ENCODE data around the gene PLCH1. TPM values are rescaled to one million over a fixed set of nuclear protein-coding genes. Genes with fewer than 3 reads are reported as not detected.

The PLCH1 gene
- total RNA-seq: under 0.01 and 0.36 TPM in 2 replicates

DNA sequence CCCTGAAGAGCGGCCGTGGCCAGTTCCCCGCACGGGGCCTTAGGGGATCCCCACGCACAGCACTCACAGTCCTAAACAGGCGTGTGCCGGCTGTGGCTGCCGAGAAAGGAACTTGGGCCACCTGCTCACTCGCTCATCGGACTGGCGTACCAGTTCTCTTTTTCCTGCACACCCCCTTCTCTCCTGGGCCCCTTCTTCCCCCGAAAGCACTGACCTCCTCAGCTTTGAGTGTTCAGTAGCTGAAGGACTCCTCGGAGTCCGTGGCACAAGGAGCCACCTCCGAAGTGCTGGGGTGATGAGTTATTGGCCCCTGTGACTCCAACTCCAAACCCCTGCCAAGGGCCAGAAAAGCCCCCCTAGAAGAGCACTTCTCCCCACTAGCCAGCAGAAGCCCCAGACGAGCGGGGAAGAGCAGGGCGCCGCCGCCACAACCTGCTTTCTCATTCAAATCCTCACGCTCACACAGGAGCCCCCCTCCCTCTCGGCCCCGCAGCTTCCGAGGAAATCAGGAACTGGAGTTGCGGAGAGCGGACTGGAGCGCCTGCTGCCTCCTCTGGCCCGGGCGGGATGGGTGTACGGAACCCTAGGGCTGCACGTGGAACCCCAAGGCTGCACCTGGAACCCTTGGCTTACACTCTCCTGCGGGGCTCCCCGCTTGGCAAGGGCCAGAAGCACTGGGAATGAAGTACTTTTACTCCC lies at the start of gene PLCH1:
TSS of gene PLCH1 (minus strand) at position 446 of the 699 bp plus-strand sequence. CDS start 40,847 bp downstream, outside the sequence.
- Histone ChIP-seq H2AFZ (ENCODE audit: low read length) (peak within 1 kb of the TSS; percentile 88), H3K27ac (ENCODE audit: low read depth, low read length) (no peak within 1 kb of the TSS), H3K9me3 (ENCODE audit: low read depth, low read length) (no peaks in the 10 kb centered on the region), H3K79me2 (ENCODE audit: insufficient read depth, low read length) (no peaks in the 10 kb centered on the region), H3K4me1 (ENCODE audit: insufficient read depth, low read length) (peaks cover 27% of the 10 kb centered on the region), H3K36me3 (ENCODE audit: insufficient read depth, low read length) (no peaks in the 10 kb centered on the region), H3K4me3 (ENCODE audit: insufficient read depth, low read length) (peak within 1 kb of the TSS; percentile 68), H3K4me2 (ENCODE audit: insufficient read depth, low read length) (peak within 1 kb of the TSS; percentile 99), H3K27me3 (ENCODE audit: insufficient read depth, low read length) (peaks cover 33% of the 10 kb centered on the region), H4K20me1 (ENCODE audit: insufficient read depth, low read length) (no peaks in the 10 kb centered on the region)
- no peak for TF ChIP-seq CTCF (IDR thresholded peaks at IDR 0.05; ENCODE audit: extremely low read depth, low read depth, low read length)
- DNase-seq (ENCODE audit: insufficient read length, low spot score, missing footprints): peak; percentile 88

DNA sequence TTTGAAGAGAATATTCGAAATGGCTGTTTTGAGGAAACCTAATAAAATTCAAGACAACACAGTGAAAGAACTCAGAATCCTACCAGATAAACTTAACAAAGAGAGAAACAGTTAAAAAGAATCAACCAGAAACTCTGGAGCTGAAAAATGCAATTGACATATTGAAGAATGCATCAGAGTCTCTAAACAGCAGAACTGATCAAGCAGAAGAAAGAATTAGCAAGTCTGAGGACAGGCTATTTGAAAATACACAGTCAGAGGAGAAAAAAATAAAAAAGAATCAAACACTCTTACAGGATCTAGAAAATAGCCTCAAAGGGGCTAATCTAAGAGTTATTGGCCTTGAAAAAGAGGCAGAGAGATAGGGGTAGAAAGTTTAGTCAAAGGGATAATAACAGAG lies 47.7 kb upstream of the PLCH1 start:
- no peak for DNase-seq (ENCODE audit: insufficient read length, low spot score, missing footprints)
- Histone ChIP-seq H3K4me2 (ENCODE audit: insufficient read depth, low read length) (no peak overlapping the region), H3K27ac (ENCODE audit: low read depth, low read length) (no peak overlapping the region), H3K9me3 (ENCODE audit: low read depth, low read length) (no peaks in the 10 kb centered on the region), H3K27me3 (ENCODE audit: insufficient read depth, low read length) (no peaks in the 10 kb centered on the region), H2AFZ (ENCODE audit: low read length) (no peak overlapping the region), H3K4me3 (ENCODE audit: insufficient read depth, low read length) (no peak overlapping the region), H3K79me2 (ENCODE audit: insufficient read depth, low read length) (no peaks in the 10 kb centered on the region), H4K20me1 (ENCODE audit: insufficient read depth, low read length) (no peaks in the 10 kb centered on the region), H3K4me1 (ENCODE audit: insufficient read depth, low read length) (no peaks in the 10 kb centered on the region), H3K36me3 (ENCODE audit: insufficient read depth, low read length) (no peaks in the 10 kb centered on the region)
- TF ChIP-seq CTCF (IDR thresholded peaks at IDR 0.05; ENCODE audit: extremely low read depth, low read depth, low read length): no peak

DNA sequence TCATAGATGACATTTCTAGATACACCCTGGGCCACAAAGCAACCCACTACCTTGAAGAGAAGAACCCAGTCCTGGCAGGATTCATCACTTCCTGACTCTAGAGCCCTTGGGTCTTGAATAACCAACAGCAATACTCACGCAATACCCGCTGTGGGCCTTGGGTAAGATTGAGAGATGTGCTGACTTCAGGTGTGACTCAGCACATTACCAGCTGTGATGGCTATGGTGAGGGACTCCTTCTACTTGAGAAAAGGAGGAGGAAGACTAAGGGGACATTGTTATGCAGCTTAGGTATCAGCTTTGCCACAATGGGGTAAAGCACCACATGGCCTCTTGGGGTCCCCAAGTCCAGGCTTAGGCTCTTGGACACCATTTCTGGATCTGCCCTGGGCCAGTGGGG lies 46.3 kb upstream of the PLCH1 start:
- Histone ChIP-seq H2AFZ (ENCODE audit: low read length) (no peak overlapping the region), H3K9me3 (ENCODE audit: low read depth, low read length) (no peaks in the 10 kb centered on the region), H3K4me1 (ENCODE audit: insufficient read depth, low read length) (no peaks in the 10 kb centered on the region), H3K4me3 (ENCODE audit: insufficient read depth, low read length) (no peak overlapping the region), H3K27me3 (ENCODE audit: insufficient read depth, low read length) (no peaks in the 10 kb centered on the region), H4K20me1 (ENCODE audit: insufficient read depth, low read length) (no peaks in the 10 kb centered on the region), H3K79me2 (ENCODE audit: insufficient read depth, low read length) (no peaks in the 10 kb centered on the region), H3K4me2 (ENCODE audit: insufficient read depth, low read length) (no peak overlapping the region), H3K27ac (ENCODE audit: low read depth, low read length) (no peak overlapping the region), H3K36me3 (ENCODE audit: insufficient read depth, low read length) (no peaks in the 10 kb centered on the region)
- no peak for TF ChIP-seq CTCF (IDR thresholded peaks at IDR 0.05; ENCODE audit: extremely low read depth, low read depth, low read length)
- no peak for DNase-seq (ENCODE audit: insufficient read length, low spot score, missing footprints)

DNA sequence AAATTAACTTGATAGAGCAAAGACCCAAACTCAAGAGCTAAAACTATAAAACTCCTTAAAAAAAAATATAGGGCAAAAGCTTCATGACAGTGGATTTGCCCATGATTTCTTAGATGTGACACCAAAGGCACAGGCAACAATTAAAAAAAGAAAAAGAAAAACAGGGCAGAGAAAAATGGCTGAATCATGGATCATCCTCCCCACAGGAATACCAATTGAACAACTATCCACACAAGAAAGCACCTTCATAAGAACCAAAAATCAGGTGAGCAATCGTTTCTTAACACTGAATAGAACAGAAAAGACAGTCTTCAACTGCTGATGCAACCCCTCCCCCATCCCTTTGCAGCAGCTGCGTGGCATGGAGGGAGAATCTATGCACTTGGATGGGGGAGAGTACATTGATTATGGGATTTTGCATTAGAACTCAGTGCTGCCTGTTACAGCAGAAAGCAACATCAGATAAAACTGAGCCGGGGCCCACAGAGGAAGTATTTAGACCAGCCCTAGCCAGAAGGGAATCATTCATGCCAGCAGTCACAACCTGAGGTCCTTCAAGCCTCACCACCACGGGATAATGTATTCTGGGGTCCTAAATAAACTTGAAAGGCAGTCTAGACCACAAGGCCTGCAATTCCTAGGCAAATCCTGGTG lies 45.5 kb upstream of the PLCH1 start:
- Histone ChIP-seq H3K4me2 (ENCODE audit: insufficient read depth, low read length) (no peak overlapping the region), H3K36me3 (ENCODE audit: insufficient read depth, low read length) (no peaks in the 10 kb centered on the region), H3K27me3 (ENCODE audit: insufficient read depth, low read length) (no peaks in the 10 kb centered on the region), H2AFZ (ENCODE audit: low read length) (no peak overlapping the region), H4K20me1 (ENCODE audit: insufficient read depth, low read length) (no peaks in the 10 kb centered on the region), H3K27ac (ENCODE audit: low read depth, low read length) (no peak overlapping the region), H3K4me3 (ENCODE audit: insufficient read depth, low read length) (no peak overlapping the region), H3K79me2 (ENCODE audit: insufficient read depth, low read length) (no peaks in the 10 kb centered on the region), H3K9me3 (ENCODE audit: low read depth, low read length) (no peaks in the 10 kb centered on the region), H3K4me1 (ENCODE audit: insufficient read depth, low read length) (no peaks in the 10 kb centered on the region)
- no peak for DNase-seq (ENCODE audit: insufficient read length, low spot score, missing footprints)
- no peak for TF ChIP-seq CTCF (IDR thresholded peaks at IDR 0.05; ENCODE audit: extremely low read depth, low read depth, low read length)
